ENCODE data around the gene CBR1.
"Not testable (repeated sequence)": the region's sequence is repeated elsewhere in the genome, so short reads cannot be mapped to it uniquely, and the experiment has no call there.

CBR1 gene

DNA sequence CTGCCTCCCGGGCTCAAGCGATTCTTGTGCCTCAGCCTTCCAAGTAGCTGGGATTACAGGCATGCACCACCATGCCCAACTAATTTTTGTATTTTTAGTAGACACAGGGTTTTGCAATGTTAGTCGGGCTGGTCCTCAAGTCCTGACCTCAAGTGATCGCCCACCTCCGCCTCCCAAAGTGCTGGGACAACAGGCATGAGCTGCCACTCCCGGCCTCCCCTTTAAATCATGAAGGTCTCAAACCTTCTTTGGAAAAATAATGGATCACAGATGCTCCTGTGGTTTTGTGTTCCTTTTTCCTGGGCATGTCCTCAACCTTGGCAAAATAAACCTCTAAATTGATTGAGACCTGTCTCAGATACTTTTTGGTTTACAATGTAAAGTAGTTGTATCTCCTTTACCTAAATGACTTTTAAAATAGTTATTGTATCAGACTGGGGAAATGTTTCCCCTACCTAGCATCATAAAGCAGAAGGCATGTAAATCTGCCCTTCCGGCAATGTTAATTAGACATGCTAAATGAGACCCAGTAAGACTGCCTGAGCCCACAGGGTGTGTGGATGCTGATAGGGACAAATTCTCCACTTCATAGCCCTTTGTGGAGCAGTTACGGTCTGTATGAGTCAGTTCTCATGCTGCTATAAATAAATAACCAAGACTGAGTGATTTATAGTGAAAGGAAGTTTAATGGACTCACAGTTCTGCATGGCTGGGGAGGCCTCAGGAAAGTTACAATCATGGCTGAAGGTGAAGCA is 27.8 kb downstream of the CBR1 start:
- H3K9me2 ChIP-seq (replicated peaks; ENCODE audit: insufficient read depth, low read length): no peaks in the 10 kb centered on the region
- peaks cover 15% of the 10 kb centered on the region for H3K4me1 ChIP-seq (ENCODE audit: low read length)
- H3F3A ChIP-seq (ENCODE audit: insufficient read depth, low read length): peaks cover 11% of the 10 kb centered on the region
- TF ChIP-seq EZH2phosphoT487 (IDR thresholded peaks at IDR 0.05; ENCODE audit: low read length) (no peak), EZH2 (optimal IDR thresholded peaks at IDR 0.05; ENCODE audit: low read depth, low read length) (no peak)
- TF ChIP-seq, protein P1, sequence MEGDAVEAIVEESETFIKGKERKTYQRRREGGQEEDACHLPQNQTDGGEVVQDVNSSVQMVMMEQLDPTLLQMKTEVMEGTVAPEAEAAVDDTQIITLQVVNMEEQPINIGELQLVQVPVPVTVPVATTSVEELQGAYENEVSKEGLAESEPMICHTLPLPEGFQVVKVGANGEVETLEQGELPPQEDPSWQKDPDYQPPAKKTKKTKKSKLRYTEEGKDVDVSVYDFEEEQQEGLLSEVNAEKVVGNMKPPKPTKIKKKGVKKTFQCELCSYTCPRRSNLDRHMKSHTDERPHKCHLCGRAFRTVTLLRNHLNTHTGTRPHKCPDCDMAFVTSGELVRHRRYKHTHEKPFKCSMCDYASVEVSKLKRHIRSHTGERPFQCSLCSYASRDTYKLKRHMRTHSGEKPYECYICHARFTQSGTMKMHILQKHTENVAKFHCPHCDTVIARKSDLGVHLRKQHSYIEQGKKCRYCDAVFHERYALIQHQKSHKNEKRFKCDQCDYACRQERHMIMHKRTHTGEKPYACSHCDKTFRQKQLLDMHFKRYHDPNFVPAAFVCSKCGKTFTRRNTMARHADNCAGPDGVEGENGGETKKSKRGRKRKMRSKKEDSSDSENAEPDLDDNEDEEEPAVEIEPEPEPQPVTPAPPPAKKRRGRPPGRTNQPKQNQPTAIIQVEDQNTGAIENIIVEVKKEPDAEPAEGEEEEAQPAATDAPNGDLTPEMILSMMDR (IDR thresholded peaks at IDR 0.05; ENCODE audit: low read length): no peak
- no peaks in the 10 kb centered on the region for H3K9me3 ChIP-seq (replicated peaks; ENCODE audit: insufficient read depth, low read length)
- no peaks in the 10 kb centered on the region for H3K79me2 ChIP-seq (ENCODE audit: low read length)
- no peaks in the 10 kb centered on the region for H3K27me3 ChIP-seq (replicated peaks; ENCODE audit: insufficient read depth, low read length)
- no peak overlapping the region for H3K4me3 ChIP-seq (ENCODE audit: low read length)
- H3K4me2 ChIP-seq (ENCODE audit: low read depth, low read length): no peak overlapping the region
- no peak for DNase-seq
- no peaks in the 10 kb centered on the region for H3K36me3 ChIP-seq (replicated peaks; ENCODE audit: insufficient read depth, low read length)
- no peak overlapping the region for H2AFZ ChIP-seq (ENCODE audit: low read length)
- no peak overlapping the region for H3K9ac ChIP-seq (ENCODE audit: low read length)
- H3K27ac ChIP-seq (ENCODE audit: low read length): no peak overlapping the region
- H4K20me1 ChIP-seq (ENCODE audit: insufficient read depth, low read length): no peaks in the 10 kb centered on the region

DNA sequence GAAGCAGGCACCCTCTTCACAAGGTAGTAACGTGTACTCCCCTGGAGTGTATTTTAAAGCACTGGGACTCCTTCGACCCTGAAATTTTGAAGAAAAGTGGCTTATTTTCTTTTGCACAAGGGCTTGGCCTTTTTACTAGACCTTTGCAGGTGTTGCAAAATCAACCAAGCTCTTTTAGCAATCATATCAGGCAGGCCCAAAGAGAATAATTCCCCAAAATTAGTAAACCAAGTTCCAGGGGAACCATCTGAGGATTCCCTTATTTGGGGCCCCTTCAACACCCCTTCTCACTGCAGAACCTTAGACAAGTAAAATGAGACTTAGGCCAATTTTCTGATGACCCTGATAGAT is 28.3 kb downstream of the CBR1 start:
- H3K4me2 ChIP-seq (ENCODE audit: low read depth, low read length): no peak overlapping the region
- no peak overlapping the region for H2AFZ ChIP-seq (ENCODE audit: low read length)
- H3K36me3 ChIP-seq (replicated peaks; ENCODE audit: insufficient read depth, low read length): no peaks in the 10 kb centered on the region
- no peaks in the 10 kb centered on the region for H3K79me2 ChIP-seq (ENCODE audit: low read length)
- no peak overlapping the region for H3K27ac ChIP-seq (ENCODE audit: low read length)
- no peak for DNase-seq
- H3F3A ChIP-seq (ENCODE audit: insufficient read depth, low read length): peaks cover 11% of the 10 kb centered on the region
- H3K4me3 ChIP-seq (ENCODE audit: low read length): no peak overlapping the region
- no peaks in the 10 kb centered on the region for H3K9me3 ChIP-seq (replicated peaks; ENCODE audit: insufficient read depth, low read length)
- no peaks in the 10 kb centered on the region for H3K9me2 ChIP-seq (replicated peaks; ENCODE audit: insufficient read depth, low read length)
- no peak overlapping the region for H3K9ac ChIP-seq (ENCODE audit: low read length)
- H3K4me1 ChIP-seq (ENCODE audit: low read length): peaks cover 15% of the 10 kb centered on the region
- TF ChIP-seq EZH2 (optimal IDR thresholded peaks at IDR 0.05; ENCODE audit: low read depth, low read length): no peak
- no peak for TF ChIP-seq EZH2phosphoT487 (IDR thresholded peaks at IDR 0.05; ENCODE audit: low read length)
- TF ChIP-seq, protein P1 (IDR thresholded peaks at IDR 0.05; ENCODE audit: low read length): no peak
- H3K27me3 ChIP-seq (replicated peaks; ENCODE audit: insufficient read depth, low read length): no peaks in the 10 kb centered on the region
- H4K20me1 ChIP-seq (ENCODE audit: insufficient read depth, low read length): no peaks in the 10 kb centered on the region

DNA sequence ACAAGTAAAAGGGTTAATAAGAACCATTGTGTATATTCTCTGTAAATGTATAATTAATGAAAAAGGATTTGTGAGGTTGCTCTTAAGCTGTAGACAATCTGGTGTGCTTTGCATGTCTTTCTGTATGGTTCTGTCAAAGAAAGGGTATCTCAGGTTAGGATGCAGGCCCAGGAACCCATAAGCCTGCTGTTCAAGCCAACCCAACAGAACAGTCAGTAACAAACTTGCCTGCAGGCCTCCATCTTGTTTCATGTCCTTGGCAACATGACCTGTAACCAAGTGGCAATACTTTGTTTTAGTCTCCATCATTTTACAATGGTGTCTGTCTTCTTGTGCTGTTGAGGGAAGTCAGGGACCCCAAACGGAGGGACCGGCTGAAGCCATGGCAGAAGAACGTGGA is 29.2 kb downstream of the CBR1 start:
- no peaks in the 10 kb centered on the region for H4K20me1 ChIP-seq (ENCODE audit: insufficient read depth, low read length)
- H3K36me3 ChIP-seq (replicated peaks; ENCODE audit: insufficient read depth, low read length): no peaks in the 10 kb centered on the region
- H3K4me2 ChIP-seq (ENCODE audit: low read depth, low read length): no peak overlapping the region
- H3K9me2 ChIP-seq (replicated peaks; ENCODE audit: insufficient read depth, low read length): no peaks in the 10 kb centered on the region
- no peak for TF ChIP-seq EZH2 (optimal IDR thresholded peaks at IDR 0.05; ENCODE audit: low read depth, low read length)
- TF ChIP-seq, protein P1 (IDR thresholded peaks at IDR 0.05; ENCODE audit: low read length): no peak
- TF ChIP-seq EZH2phosphoT487 (IDR thresholded peaks at IDR 0.05; ENCODE audit: low read length): no peak
- H3K9me3 ChIP-seq (replicated peaks; ENCODE audit: insufficient read depth, low read length): no peaks in the 10 kb centered on the region
- peaks cover 15% of the 10 kb centered on the region for H3K4me1 ChIP-seq (ENCODE audit: low read length)
- no peaks in the 10 kb centered on the region for H3K79me2 ChIP-seq (ENCODE audit: low read length)
- no peak overlapping the region for H3K4me3 ChIP-seq (ENCODE audit: low read length)
- no peak overlapping the region for H3K9ac ChIP-seq (ENCODE audit: low read length)
- peaks cover 11% of the 10 kb centered on the region for H3F3A ChIP-seq (ENCODE audit: insufficient read depth, low read length)
- H2AFZ ChIP-seq (ENCODE audit: low read length): no peak overlapping the region
- no peak overlapping the region for H3K27ac ChIP-seq (ENCODE audit: low read length)
- no peak for DNase-seq
- no peaks in the 10 kb centered on the region for H3K27me3 ChIP-seq (replicated peaks; ENCODE audit: insufficient read depth, low read length)

DNA sequence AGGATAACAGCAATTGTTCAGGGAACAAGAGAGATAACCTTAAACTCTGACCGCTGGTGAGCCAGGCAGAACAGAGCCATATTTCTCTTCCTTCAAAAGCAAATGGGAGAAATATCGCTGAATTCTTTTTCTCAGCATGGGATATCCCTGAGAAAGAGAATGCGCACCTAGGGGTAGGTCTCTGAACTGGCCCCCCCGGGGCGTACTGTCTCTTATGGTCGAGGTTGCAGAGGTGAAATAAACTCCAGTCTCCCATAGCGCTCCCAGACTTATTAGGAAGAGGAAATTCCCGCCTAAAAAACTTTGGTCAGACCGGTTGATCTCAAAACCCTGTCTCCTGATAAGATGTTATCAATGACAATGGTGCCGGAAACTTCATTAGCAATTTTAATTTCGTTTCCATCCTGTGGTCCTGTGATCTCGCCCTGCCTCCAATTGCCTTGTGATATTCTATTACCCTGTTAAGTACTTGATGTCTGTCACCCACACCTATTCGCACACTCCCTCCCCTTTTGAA is 29.9 kb downstream of the CBR1 start:
- not testable (repeated sequence) for H3K9me3 ChIP-seq (replicated peaks; ENCODE audit: insufficient read depth, low read length); H3K9ac ChIP-seq (ENCODE audit: low read length); H3K36me3 ChIP-seq (replicated peaks; ENCODE audit: insufficient read depth, low read length); H3K4me2 ChIP-seq (ENCODE audit: low read depth, low read length); H3K27me3 ChIP-seq (replicated peaks; ENCODE audit: insufficient read depth, low read length); H3K4me3 ChIP-seq (ENCODE audit: low read length); H3K9me2 ChIP-seq (replicated peaks; ENCODE audit: insufficient read depth, low read length); H2AFZ ChIP-seq (ENCODE audit: low read length); H3K79me2 ChIP-seq (ENCODE audit: low read length); DNase-seq; H3K27ac ChIP-seq (ENCODE audit: low read length); H4K20me1 ChIP-seq (ENCODE audit: insufficient read depth, low read length)
- Histone ChIP-seq H3K4me1 (ENCODE audit: low read length) (peaks cover 15% of the 10 kb centered on the region), H3F3A (ENCODE audit: insufficient read depth, low read length) (peaks cover 11% of the 10 kb centered on the region)

Measured in MM.1S (cell line).